HEK293 (cell line): Measurements from ENCODE around the gene UFD1.

Experiments
- CTCF ChIA-PET: fragments of 350-600 bp; formaldehyde crosslinking; extraction: SDS; loops from one replicate; lab custom pipeline; 2021; ENCODE audit warnings: antibody characterized with exemption; lab: Yijun Ruan, JAX
- POLR2A ChIA-PET: fragments of 300-600 bp; formaldehyde crosslinking; extraction: SDS; loops from one replicate; lab custom pipeline; 2020; ENCODE audit warnings: antibody characterized with exemption, inconsistent platforms; lab: Yijun Ruan, JAX
- H3K27ac ChIP-seq: fragments of 200-500 bp; sonication (Bioruptor generic); 2 replicates; pipeline ENCODE4 v1.5.1; 2014; ENCODE audit warnings: low read depth, low read length, control low read depth, inconsistent platforms; ENCODE audit errors: extremely low read depth
- H3K36me3 ChIP-seq, 2 experiments: fragments of 200-500 bp in 1 of 2; sonication (Bioruptor generic) in 1 of 2; 1 replicate in 1 of 2; 2 replicates in 1 of 2; pipeline ENCODE4 v1.5.1; 2014 to 2017; ENCODE audit warnings: inconsistent platforms in 2 of 2, low read length in 2 of 2; ENCODE audit not compliant: control insufficient read depth in 2 of 2, insufficient read depth in 1 of 2
- H3K4me1 ChIP-seq: fragments of 200-500 bp; sonication (Bioruptor generic); 2 replicates; pipeline ENCODE4 v1.5.1; 2014; ENCODE audit warnings: mild to moderate bottlenecking, low read length, inconsistent platforms; ENCODE audit not compliant: control insufficient read depth, insufficient read depth
- H3K4me3 ChIP-seq: 2 replicates; pipeline ENCODE4 v1.5.1; 2011; ENCODE audit warnings: low read depth, mild to moderate bottlenecking, control low read depth, low read length, moderate library complexity
- H3K9me3 ChIP-seq: fragments of 200-500 bp; sonication (Bioruptor generic); 2 replicates; pipeline ENCODE4 v1.5.1; 2014; ENCODE audit warnings: low read depth, low read length, inconsistent platforms; ENCODE audit not compliant: control insufficient read depth, insufficient read depth
- HOXA7 ChIP-seq: sonication (generic); formaldehyde crosslinking; IDR thresholded peaks from 2 replicates; pipeline ENCODE4 v1.8.1; 2022; ENCODE audit warnings: missing genetic modification reagents, borderline replicate concordance
- OVOL3 ChIP-seq: fragments of 450-650 bp; formaldehyde crosslinking; IDR thresholded peaks from 2 replicates; pipeline ENCODE4 v1.5.1; 2016; ENCODE audit warnings: missing biosample characterization, missing genetic modification characterization
- PATZ1 ChIP-seq: fragments of 450-650 bp; formaldehyde crosslinking; IDR thresholded peaks from 2 replicates; pipeline ENCODE4 v1.5.1; 2016; ENCODE audit warnings: missing biosample characterization, missing genetic modification characterization
- SP3 ChIP-seq: fragments of 450-650 bp; formaldehyde crosslinking; IDR thresholded peaks from 2 replicates; pipeline ENCODE4 v1.5.1; 2016; ENCODE audit warnings: missing biosample characterization, missing genetic modification characterization
- ZBTB7A ChIP-seq: fragments of 450-650 bp; formaldehyde crosslinking; IDR thresholded peaks from 2 replicates; pipeline ENCODE4 v1.5.1; 2016; ENCODE audit warnings: low read depth, missing biosample characterization, missing genetic modification characterization
- ZFP41 ChIP-seq: fragments of 450-650 bp; formaldehyde crosslinking; IDR thresholded peaks from 2 replicates; pipeline ENCODE4 v1.5.1; 2016; ENCODE audit warnings: missing biosample characterization, missing genetic modification characterization, borderline replicate concordance
- ZNF114 ChIP-seq: fragments of 450-650 bp; formaldehyde crosslinking; IDR thresholded peaks from 2 replicates; pipeline ENCODE4 v1.5.0; 2017; ENCODE audit warnings: missing biosample characterization, missing genetic modification characterization
- ZNF133 ChIP-seq: fragments of 450-650 bp; formaldehyde crosslinking; IDR thresholded peaks from 2 replicates; pipeline ENCODE4 v1.5.1; 2016; ENCODE audit warnings: missing biosample characterization, missing genetic modification characterization
- ZNF157 ChIP-seq: fragments of 450-650 bp; formaldehyde crosslinking; IDR thresholded peaks from 2 replicates; pipeline ENCODE4 v1.5.1; 2016; ENCODE audit warnings: missing biosample characterization, missing genetic modification characterization
- ZNF169 ChIP-seq: fragments of 450-650 bp; formaldehyde crosslinking; IDR thresholded peaks from 2 replicates; pipeline ENCODE4 v1.5.1; 2016; ENCODE audit warnings: missing biosample characterization, missing genetic modification characterization
- ZNF18 ChIP-seq: fragments of 450-650 bp; formaldehyde crosslinking; IDR thresholded peaks from 2 replicates; pipeline ENCODE4 v1.5.1; 2016; ENCODE audit warnings: missing biosample characterization, missing genetic modification characterization
- ZNF184 ChIP-seq: fragments of 450-650 bp; IDR thresholded peaks from 2 replicates; pipeline ENCODE4 v1.5.1; 2018; ENCODE audit warnings: missing biosample characterization, mild to moderate bottlenecking, missing genetic modification characterization
- ZNF416 ChIP-seq: fragments of 450-650 bp; formaldehyde crosslinking; IDR thresholded peaks from 2 replicates; pipeline ENCODE4 v1.5.1; 2016; ENCODE audit warnings: missing biosample characterization, missing genetic modification characterization
- ZNF48 ChIP-seq: fragments of 450-650 bp; formaldehyde crosslinking; IDR thresholded peaks from 2 replicates; pipeline ENCODE4 v1.5.1; 2016; ENCODE audit warnings: missing biosample characterization, missing genetic modification characterization
- ZNF501 ChIP-seq: fragments of 450-650 bp; formaldehyde crosslinking; IDR thresholded peaks from 2 replicates; pipeline ENCODE4 v1.5.1; 2016; ENCODE audit warnings: missing biosample characterization, missing genetic modification characterization
- ZNF510 ChIP-seq: fragments of 450-650 bp; formaldehyde crosslinking; IDR thresholded peaks from 2 replicates; pipeline ENCODE4 v1.5.1; 2018; ENCODE audit warnings: mild to moderate bottlenecking, missing genetic modification characterization, missing biosample characterization; ENCODE audit not compliant: insufficient replicate concordance
- ZNF514 ChIP-seq: fragments of 450-650 bp; formaldehyde crosslinking; IDR thresholded peaks from 2 replicates; pipeline ENCODE4 v1.5.1; 2016; ENCODE audit warnings: missing biosample characterization, missing genetic modification characterization
- ZNF530 ChIP-seq: fragments of 450-650 bp; formaldehyde crosslinking; IDR thresholded peaks from 2 replicates; pipeline ENCODE4 v1.5.1; 2016; ENCODE audit warnings: low read depth, missing biosample characterization, missing genetic modification characterization
- ZNF560 ChIP-seq: fragments of 450-650 bp; formaldehyde crosslinking; IDR thresholded peaks from 2 replicates; pipeline ENCODE4 v1.5.1; 2017; ENCODE audit warnings: missing biosample characterization, missing genetic modification characterization, borderline replicate concordance
- ZNF596 ChIP-seq: fragments of 450-650 bp; IDR thresholded peaks from 2 replicates; pipeline ENCODE4 v1.5.0; 2018; ENCODE audit warnings: missing biosample characterization, mild to moderate bottlenecking, missing genetic modification characterization, moderate library complexity
- ZNF610 ChIP-seq: fragments of 450-650 bp; formaldehyde crosslinking; IDR thresholded peaks from 2 replicates; pipeline ENCODE4 v1.5.1; 2016; ENCODE audit warnings: missing biosample characterization, missing genetic modification characterization, borderline replicate concordance
- ZNF626 ChIP-seq: fragments of 450-650 bp; sonication (Bioruptor Pico); formaldehyde crosslinking; IDR thresholded peaks from 2 replicates; pipeline ENCODE4 v1.5.1; 2018; ENCODE audit warnings: missing biosample characterization, missing genetic modification characterization, inconsistent platforms
- ZNF704 ChIP-seq: fragments of 450-650 bp; formaldehyde crosslinking; IDR thresholded peaks from 2 replicates; pipeline ENCODE4 v1.5.1; 2016; ENCODE audit warnings: missing biosample characterization, missing genetic modification characterization
- ZNF707 ChIP-seq: fragments of 450-650 bp; formaldehyde crosslinking; IDR thresholded peaks from 2 replicates; pipeline ENCODE4 v1.5.1; 2016; ENCODE audit warnings: missing biosample characterization, missing genetic modification characterization
- ZNF747 ChIP-seq: fragments of 450-650 bp; formaldehyde crosslinking; IDR thresholded peaks from 2 replicates; pipeline ENCODE4 v1.5.1; 2016; ENCODE audit warnings: missing biosample characterization, missing genetic modification characterization
- ZNF792 ChIP-seq: fragments of 450-650 bp; formaldehyde crosslinking; IDR thresholded peaks from 2 replicates; pipeline ENCODE4 v1.5.1; 2016; ENCODE audit warnings: missing biosample characterization, missing genetic modification characterization
- ZNF837 ChIP-seq: fragments of 450-650 bp; formaldehyde crosslinking; IDR thresholded peaks from 2 replicates; pipeline ENCODE4 v1.5.1; 2016; ENCODE audit warnings: missing biosample characterization, missing genetic modification characterization
- ZNF843 ChIP-seq: fragments of 450-650 bp; formaldehyde crosslinking; IDR thresholded peaks from 2 replicates; pipeline ENCODE4 v1.5.1; 2016; ENCODE audit warnings: missing biosample characterization, missing genetic modification characterization
- ZSCAN18 ChIP-seq: fragments of 450-650 bp; formaldehyde crosslinking; IDR thresholded peaks from 2 replicates; pipeline ENCODE4 v1.5.1; 2016; ENCODE audit warnings: missing biosample characterization, missing genetic modification characterization
- ZSCAN4 ChIP-seq: fragments of 450-650 bp; formaldehyde crosslinking; IDR thresholded peaks from 2 replicates; pipeline ENCODE4 v1.5.1; 2017; ENCODE audit warnings: missing biosample characterization, missing genetic modification characterization

The UFD1 gene

GRCh38 chr22:19499880-19500242 is 20.9 kb upstream of the UFD1 start (continued):
- TF ChIP-seq ZNF133 (no peak), ZNF530 (no peak), ZBTB7A (no peak), ZSCAN18 (tag by site-specific recombination) (no peak)

GRCh38 chr22:19499236-19499879 is 20.4 kb upstream of the UFD1 start:
- POLR2A ChIA-PET = interaction anchor here (1.3 kb wide), 1 partner anchor 8 kb away, joined by 3 read pairs; no protein-coding TSS in a partner anchor
- Histone ChIP-seq H3K9me3 (no peaks in the 10 kb centered on the region), H3K4me3 (no peak overlapping the region), H3K4me1 (no peaks in the 10 kb centered on the region), H3K27ac (no peak overlapping the region), H3K36me3 (peaks cover 8 to 79% of the 10 kb centered on the region in 2 experiments; a peak in 2 of 3 replicates)
- no peak for TF ChIP-seq ZNF707
- no peak for TF ChIP-seq PATZ1
- no peak for TF ChIP-seq ZNF514
- no peak for TF ChIP-seq ZNF169
- TF ChIP-seq ZSCAN4 (tag by site-specific recombination) = no peak
- no peak for TF ChIP-seq ZNF184 (tag by site-specific recombination)
- no peak for TF ChIP-seq ZNF114 (tag by site-specific recombination)
- no peak for TF ChIP-seq ZNF596
- no peak for TF ChIP-seq ZNF501
- no peak for TF ChIP-seq ZNF48 (tag by site-specific recombination)
- TF ChIP-seq ZNF510 (tag by site-specific recombination) = no peak
- no peak for TF ChIP-seq ZNF626 (tag by site-specific recombination)
- TF ChIP-seq ZNF610 (tag by site-specific recombination) = no peak
- no peak for TF ChIP-seq SP3
- TF ChIP-seq ZNF747 (tag by site-specific recombination) = no peak
- TF ChIP-seq ZNF792 (tag by site-specific recombination) = no peak
- TF ChIP-seq ZNF843 (tag by site-specific recombination) = no peak
- TF ChIP-seq OVOL3 (tag by site-specific recombination) = no peak
- CTCF ChIA-PET = no interaction called here

- Histone ChIP-seq H3K27ac (no peak overlapping the region), H3K4me3 (no peak overlapping the region), H3K36me3 (peaks cover 8 to 82% of the 10 kb centered on the region in 2 experiments; a peak in 2 of 3 replicates), H3K9me3 (no peaks in the 10 kb centered on the region), H3K4me1 (no peaks in the 10 kb centered on the region)
- ChIA-PET POLR2A (interaction anchor here (1.1 to 1.3 kb wide), 2 partner anchors 9 to 19 kb away, joined by 3 read pairs; partner anchors contain the start of genes CDC45 and UFD1), CTCF (interaction anchor here (0.7 kb wide), 1 partner anchor 199 kb away, joined by 3 read pairs; no protein-coding TSS in a partner anchor)
- TF ChIP-seq ZNF837 (tag by site-specific recombination) (no peak), ZNF704 (tag by site-specific recombination) (no peak), ZNF157 (tag by site-specific recombination) (no peak), HOXA7 (CRISPR knock-in tag) (no peak), ZNF560 (tag by site-specific recombination) (no peak), ZNF18 (tag by site-specific recombination) (no peak), ZFP41 (tag by site-specific recombination) (no peak), ZNF416 (tag by site-specific recombination) (no peak)
These were observed 19.8 kb upstream of the UFD1 start for GRCh38 chr22:19498866-19499190.
